ENCODE data around the gene FER.

Gene FER

DNA sequence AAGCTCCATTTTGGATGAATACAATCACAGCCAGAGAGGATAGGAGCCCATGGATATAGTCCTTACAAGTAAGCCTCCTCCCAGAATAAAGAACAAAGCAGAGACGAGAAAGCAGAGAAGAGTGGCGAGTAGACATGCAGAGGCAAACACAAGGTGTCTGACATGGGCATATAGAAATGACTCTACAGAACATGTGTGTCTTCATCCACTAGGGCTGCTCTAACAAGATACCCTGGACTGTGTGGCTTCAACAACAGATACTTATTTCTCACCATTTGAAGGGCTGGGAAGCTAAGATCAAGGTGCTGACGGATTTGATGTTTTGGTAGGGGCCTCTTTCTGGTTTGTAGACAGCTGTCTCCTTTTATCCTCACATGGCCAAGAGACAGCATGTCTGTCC, 32.3 kb upstream of the FER start:
- no peak overlapping the region for H3K4me3 ChIP-seq (replicated peaks; ENCODE audit: low read depth, low read length)
- TF ChIP-seq, protein P1, sequence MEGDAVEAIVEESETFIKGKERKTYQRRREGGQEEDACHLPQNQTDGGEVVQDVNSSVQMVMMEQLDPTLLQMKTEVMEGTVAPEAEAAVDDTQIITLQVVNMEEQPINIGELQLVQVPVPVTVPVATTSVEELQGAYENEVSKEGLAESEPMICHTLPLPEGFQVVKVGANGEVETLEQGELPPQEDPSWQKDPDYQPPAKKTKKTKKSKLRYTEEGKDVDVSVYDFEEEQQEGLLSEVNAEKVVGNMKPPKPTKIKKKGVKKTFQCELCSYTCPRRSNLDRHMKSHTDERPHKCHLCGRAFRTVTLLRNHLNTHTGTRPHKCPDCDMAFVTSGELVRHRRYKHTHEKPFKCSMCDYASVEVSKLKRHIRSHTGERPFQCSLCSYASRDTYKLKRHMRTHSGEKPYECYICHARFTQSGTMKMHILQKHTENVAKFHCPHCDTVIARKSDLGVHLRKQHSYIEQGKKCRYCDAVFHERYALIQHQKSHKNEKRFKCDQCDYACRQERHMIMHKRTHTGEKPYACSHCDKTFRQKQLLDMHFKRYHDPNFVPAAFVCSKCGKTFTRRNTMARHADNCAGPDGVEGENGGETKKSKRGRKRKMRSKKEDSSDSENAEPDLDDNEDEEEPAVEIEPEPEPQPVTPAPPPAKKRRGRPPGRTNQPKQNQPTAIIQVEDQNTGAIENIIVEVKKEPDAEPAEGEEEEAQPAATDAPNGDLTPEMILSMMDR (IDR thresholded peaks at IDR 0.05; ENCODE audit: low read length, missing control alignments) = no peak
- no peak for DNase-seq (ENCODE audit: low read depth)

DNA sequence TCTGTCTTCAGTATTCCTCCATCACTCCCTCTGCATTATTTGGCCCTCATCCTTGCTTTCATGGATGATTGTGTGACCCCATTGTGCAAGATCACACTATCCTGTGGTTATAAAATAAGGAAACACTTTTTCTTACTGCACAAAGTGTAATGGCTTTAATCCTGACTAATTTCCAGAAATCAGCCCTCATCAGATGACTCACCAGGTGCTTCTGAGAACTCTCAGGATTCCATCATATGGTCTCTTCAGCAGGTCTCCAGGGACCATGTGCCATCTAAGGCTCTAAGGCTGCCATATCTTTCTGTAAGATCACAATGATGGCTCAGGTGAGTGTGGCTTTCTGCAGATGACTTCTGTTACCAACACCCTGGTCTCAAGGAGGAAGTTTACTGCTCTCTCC, 27.3 kb upstream of the FER start:
- DNase-seq (ENCODE audit: low read depth) = peak; percentile 17
- H3K4me3 ChIP-seq (replicated peaks; ENCODE audit: low read depth, low read length) = no peak overlapping the region
- TF ChIP-seq, protein P1 (IDR thresholded peaks at IDR 0.05; ENCODE audit: low read length, missing control alignments) = no peak

DNA sequence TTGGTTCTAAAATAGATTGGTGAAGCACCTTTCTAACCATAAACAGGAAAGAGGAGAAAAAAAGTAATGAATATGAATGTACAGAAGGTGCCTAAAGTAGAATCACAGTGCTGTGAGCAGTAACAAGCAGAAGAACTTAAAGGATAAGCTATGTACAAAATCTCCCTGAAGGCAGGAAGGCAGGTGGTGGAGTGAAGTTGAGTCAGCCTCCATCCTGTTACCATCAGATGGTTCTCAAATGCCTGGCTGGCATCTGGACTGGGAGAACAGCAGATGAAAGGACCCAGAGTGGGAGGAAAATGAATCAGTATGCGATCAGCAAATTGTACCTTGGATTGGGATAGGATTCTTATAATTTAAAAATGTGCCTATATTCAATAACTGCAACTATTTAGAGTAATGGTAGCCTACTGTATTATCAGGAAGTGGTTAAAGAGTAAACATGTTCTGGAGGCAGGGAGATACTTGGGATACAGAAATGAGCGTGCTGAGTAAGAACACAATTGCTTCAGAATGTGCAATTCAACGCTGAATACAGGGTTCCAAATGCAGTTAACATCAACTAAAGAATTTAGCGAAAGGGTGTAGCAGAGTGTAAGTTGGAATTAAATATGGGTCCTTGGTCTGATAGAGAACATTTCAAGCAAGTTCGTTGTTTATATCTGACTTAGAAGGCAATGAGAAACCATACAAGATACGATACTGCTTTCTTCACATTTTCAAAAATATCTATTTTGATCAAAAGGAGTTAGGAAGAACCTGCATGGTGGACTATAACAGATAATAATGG, 21.1 kb upstream of the FER start:
- H3K4me3 ChIP-seq (replicated peaks; ENCODE audit: low read depth, low read length) = peak overlapping the region; percentile 71
- TF ChIP-seq, protein P1 (IDR thresholded peaks at IDR 0.05; ENCODE audit: low read length, missing control alignments) = no peak
- DNase-seq (ENCODE audit: low read depth) = no peak

DNA sequence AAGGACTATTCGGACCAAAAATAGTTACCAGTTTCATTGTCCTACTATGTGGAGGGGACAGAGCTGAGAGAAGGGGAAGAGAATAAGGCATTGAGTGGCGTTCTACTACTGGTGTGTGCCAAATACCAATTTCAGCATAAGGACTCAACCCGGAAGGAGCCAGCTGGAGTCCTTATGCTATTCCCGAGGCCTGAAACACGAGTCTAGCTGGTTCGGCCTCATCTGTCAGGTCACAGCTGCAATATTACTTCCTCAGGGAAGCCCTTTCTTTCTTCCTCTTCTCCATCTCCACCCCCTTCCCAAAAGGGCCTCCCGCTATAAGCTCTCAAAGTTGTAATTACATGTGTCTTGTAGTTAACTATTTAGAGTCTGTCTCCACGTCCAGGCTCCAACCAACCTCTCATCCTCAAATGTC, 20.5 kb upstream of the FER start:
- DNase-seq (ENCODE audit: low read depth) = peak; percentile 25
- TF ChIP-seq, protein P1 (IDR thresholded peaks at IDR 0.05; ENCODE audit: low read length, missing control alignments) = no peak
- peak overlapping the region; percentile 71 for H3K4me3 ChIP-seq (replicated peaks; ENCODE audit: low read depth, low read length)

DNA sequence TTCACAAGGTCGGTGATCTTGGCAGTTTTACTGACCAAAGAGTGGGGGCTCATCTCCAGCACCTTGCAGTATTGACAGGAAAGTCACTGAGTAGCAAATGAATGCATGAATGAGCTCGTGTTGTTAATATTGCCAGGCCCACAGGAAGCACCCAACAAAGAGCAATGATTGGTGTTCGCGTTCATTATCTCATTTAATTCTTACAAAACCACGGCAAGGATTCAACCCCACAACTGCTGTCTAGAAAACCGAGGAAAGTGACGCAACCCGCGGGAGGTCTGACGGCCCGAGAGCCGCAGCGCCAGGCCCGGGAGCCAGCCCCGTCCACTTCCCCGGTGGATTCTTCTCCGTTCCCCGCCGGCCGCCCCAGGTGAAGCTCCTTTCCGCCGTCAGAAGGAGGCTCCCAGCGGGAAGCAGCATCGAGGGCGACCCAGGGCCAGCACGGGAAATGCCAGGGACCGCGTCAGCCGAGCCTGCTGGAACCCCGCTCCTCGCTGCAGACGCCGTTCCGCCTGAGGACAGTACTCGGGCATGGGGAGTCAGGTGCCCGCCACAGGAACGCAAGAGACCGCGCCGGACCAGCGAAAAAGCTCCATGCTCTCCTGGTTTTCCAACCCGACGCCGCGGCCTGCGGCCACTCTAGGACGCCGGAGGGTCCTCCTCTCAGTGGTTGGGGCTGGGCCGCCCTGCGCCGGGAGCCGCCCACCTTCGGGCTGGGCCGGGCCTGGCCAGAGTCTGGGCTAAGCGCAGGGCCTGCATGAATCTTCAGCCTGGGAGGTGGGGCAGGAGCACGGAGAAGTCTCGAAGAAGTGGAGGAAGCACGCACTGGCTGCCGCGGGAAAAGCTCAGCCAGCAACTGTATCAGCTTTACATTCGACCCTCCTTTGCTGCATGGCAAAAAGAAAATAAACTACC, 19.8 kb upstream of the FER start:
- peak overlapping the region; percentile 71 for H3K4me3 ChIP-seq (replicated peaks; ENCODE audit: low read depth, low read length)
- DNase-seq (ENCODE audit: low read depth) = peak; percentile 93
- TF ChIP-seq, protein P1 (IDR thresholded peaks at IDR 0.05; ENCODE audit: low read length, missing control alignments) = no peak

DNA sequence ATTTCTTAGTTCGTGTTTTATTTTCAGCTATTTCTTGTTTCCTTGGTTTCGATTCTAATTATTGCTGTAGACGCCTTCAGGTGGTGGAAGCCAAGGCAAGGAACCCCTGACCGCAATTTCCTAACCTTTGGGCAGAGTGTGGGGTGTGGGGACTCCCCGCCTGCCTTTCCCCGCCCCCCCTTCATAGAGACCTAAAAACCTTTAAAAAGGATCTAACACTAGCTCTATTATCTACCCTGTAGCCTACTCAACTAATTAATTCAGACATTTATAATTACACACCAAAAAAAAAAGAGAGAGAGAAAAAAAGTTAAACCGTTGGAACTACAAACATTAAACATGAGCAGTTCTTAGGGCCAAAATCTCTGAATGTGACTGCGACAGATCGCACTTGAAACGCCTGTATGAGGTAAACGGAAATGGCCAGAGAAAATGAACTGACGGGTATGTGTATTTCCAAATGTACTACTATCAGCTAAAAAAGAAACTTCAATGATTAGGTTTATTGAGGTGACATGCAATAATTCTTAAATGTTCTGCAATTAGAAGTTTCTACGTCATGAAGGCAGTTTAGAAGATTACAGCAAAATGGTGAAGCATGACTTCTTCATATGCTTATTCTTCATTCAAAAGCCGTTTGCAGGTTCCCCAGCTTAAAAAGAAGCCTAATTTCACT, 19.0 kb upstream of the FER start:
- peak overlapping the region; percentile 71 for H3K4me3 ChIP-seq (replicated peaks; ENCODE audit: low read depth, low read length)
- no peak for DNase-seq (ENCODE audit: low read depth)
- TF ChIP-seq, protein P1 (IDR thresholded peaks at IDR 0.05; ENCODE audit: low read length, missing control alignments) = no peak

Measured in fibroblast of pulmonary artery (primary cell).